AG04450 (cell line): ENCODE data around the gene CEP41. TPM values are rescaled to one million over a fixed set of nuclear protein-coding genes. Genes with fewer than 3 reads are reported as not detected.

Source experiments
- CTCF ChIA-PET: fragments of 300-600, 350-600 bp; formaldehyde crosslinking; extraction: SDS; loops from one replicate; lab custom pipeline; 2022; ENCODE audit warnings: antibody characterized with exemption, inconsistent platforms; lab: Charles Lee
- POLR2A ChIA-PET: fragments of 350-600 bp; formaldehyde crosslinking; extraction: SDS; loops from one replicate; lab custom pipeline; 2021; ENCODE audit warnings: antibody characterized with exemption, inconsistent platforms; lab: Yijun Ruan, JAX
- DNase-seq: peaks from one replicate; pipeline ENCODE4 v3.0.0-alpha.2; 2011; ENCODE audit warnings: low read depth, low spot score
- H3K27ac ChIP-seq: one replicate; pipeline ENCODE4 v1.5.1; 2012; ENCODE audit warnings: low read depth, low read length, control low read depth
- H3K27me3 ChIP-seq: one replicate; pipeline ENCODE4 v1.6.0; 2012; ENCODE audit warnings: low read length; ENCODE audit not compliant: control insufficient read depth, insufficient read depth
- H3K4me3 ChIP-seq: 2 replicates; pipeline ENCODE4 v1.5.1; 2011; ENCODE audit warnings: mild to moderate bottlenecking, low read depth, low read length, control low read depth
- H3K9me3 ChIP-seq: 2 replicates; pipeline ENCODE4 v1.5.1; 2012; ENCODE audit warnings: low read length; ENCODE audit not compliant: control insufficient read depth, insufficient read depth
- CTCF ChIP-seq: IDR thresholded peaks from 2 replicates; pipeline ENCODE4 v1.5.1; 2011; ENCODE audit warnings: low read depth, low read length, control low read depth, inconsistent platforms
- polyA plus RNA-seq: library from polyadenylated mRNA; depleted of rRNA; stranded (reverse); fragments of >200 nt; gene quantifications from 2 replicates; pipeline ENCODE4 v1.2.3, GENCODE V29; 2011

The CEP41 gene
- polyA plus RNA-seq, 1 experiment: 26.4 TPM

GRCh38 chr7:130350945-130351790 lies 89.6 kb downstream of the CEP41 start:
- DNase-seq: no peak
- Histone ChIP-seq H3K27me3 (no peaks in the 10 kb centered on the region), H3K4me3 (no peak overlapping the region), H3K9me3 (no peaks in the 10 kb centered on the region; the same call in 1 of the 2 replicates), H3K27ac (no peak overlapping the region)
- CTCF ChIA-PET: no interaction called here
- POLR2A ChIA-PET: interaction anchor here (0.6 kb wide), 1 partner anchor 22 kb away, joined by 5 read pairs; no protein-coding TSS in a partner anchor
- TF ChIP-seq CTCF: no peak

- no peak for DNase-seq
- H3K9me3 ChIP-seq: no peaks in the 10 kb centered on the region; the same call in 1 of the 2 replicates
- TF ChIP-seq CTCF: no peak
- no peak overlapping the region for H3K27ac ChIP-seq
- H3K27me3 ChIP-seq: no peaks in the 10 kb centered on the region
- POLR2A ChIA-PET: no interaction called here
- CTCF ChIA-PET: no interaction called here
- H3K4me3 ChIP-seq: no peak overlapping the region
These were observed 90.7 kb downstream of the CEP41 start for GRCh38 chr7:130349911-130350782.

GRCh38 chr7:130346941-130347340 lies 93.9 kb downstream of the CEP41 start:
- H3K4me3 ChIP-seq: no peak overlapping the region
- H3K9me3 ChIP-seq: no peaks in the 10 kb centered on the region; the same call in 1 of the 2 replicates
- DNase-seq: no peak
- TF ChIP-seq CTCF: no peak
- ChIA-PET POLR2A (no interaction called here), CTCF (no interaction called here)
- no peaks in the 10 kb centered on the region for H3K27me3 ChIP-seq
- H3K27ac ChIP-seq: no peak overlapping the region

GRCh38 chr7:130346177-130346905 lies 94.5 kb downstream of the CEP41 start:
- no peak for DNase-seq
- TF ChIP-seq CTCF: no peak
- H3K4me3 ChIP-seq: no peak overlapping the region
- ChIA-PET CTCF (interaction anchor here (0.7 kb wide), 1 partner anchor 16 kb away, joined by 3 read pairs; no protein-coding TSS in a partner anchor), POLR2A (no interaction called here)
- H3K27ac ChIP-seq: no peak overlapping the region
- no peaks in the 10 kb centered on the region; the same call in 1 of the 2 replicates for H3K9me3 ChIP-seq
- H3K27me3 ChIP-seq: no peaks in the 10 kb centered on the region
